Measurements from ENCODE around the gene ETV3. TPM values are rescaled to one million over a fixed set of nuclear protein-coding genes. Genes with fewer than 3 reads are reported as not detected.

Gene ETV3
- total RNA-seq, 4 donors from 2014 or later: 81.2 to 117 (median 91.0) TPM

DNA sequence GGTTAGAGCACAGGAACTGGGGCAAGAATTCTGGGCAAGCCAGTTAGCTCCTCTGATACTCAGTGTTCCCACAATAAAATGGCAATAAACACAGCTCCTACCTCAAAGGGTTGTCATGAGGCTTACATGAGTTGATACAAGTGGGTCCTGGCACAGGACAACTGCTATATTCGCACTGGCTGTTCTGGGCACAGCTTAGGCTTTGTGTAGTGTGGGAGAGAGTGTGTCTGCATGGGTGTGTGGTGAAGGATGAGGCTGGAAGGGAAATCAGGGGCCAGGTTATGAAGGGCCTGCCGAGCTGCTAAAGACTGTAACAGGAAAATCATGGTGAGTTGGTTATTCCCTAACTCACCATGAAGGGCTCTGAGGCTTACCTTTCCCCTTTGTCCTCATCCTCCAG lies 18.7 kb downstream of the ETV3 start:
- 75% methylated on average over 2 of the region's 2 CpGs for WGBS, 2 donors
- no peak for TF ChIP-seq POLR2A (IDR thresholded peaks at IDR 0.05)
- TF ChIP-seq, protein P1, sequence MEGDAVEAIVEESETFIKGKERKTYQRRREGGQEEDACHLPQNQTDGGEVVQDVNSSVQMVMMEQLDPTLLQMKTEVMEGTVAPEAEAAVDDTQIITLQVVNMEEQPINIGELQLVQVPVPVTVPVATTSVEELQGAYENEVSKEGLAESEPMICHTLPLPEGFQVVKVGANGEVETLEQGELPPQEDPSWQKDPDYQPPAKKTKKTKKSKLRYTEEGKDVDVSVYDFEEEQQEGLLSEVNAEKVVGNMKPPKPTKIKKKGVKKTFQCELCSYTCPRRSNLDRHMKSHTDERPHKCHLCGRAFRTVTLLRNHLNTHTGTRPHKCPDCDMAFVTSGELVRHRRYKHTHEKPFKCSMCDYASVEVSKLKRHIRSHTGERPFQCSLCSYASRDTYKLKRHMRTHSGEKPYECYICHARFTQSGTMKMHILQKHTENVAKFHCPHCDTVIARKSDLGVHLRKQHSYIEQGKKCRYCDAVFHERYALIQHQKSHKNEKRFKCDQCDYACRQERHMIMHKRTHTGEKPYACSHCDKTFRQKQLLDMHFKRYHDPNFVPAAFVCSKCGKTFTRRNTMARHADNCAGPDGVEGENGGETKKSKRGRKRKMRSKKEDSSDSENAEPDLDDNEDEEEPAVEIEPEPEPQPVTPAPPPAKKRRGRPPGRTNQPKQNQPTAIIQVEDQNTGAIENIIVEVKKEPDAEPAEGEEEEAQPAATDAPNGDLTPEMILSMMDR (IDR thresholded peaks at IDR 0.05): no peak
- intact Hi-C loops (cut with DNase I; ENCODE audit: low total_unique reads): no loop called here
- DNase-seq (ENCODE audit: low spot score in 2 of 2): no peak
- no peak overlapping the region for H3K4me3 ChIP-seq (ENCODE audit: low read depth, poor library complexity, severe bottlenecking)

DNA sequence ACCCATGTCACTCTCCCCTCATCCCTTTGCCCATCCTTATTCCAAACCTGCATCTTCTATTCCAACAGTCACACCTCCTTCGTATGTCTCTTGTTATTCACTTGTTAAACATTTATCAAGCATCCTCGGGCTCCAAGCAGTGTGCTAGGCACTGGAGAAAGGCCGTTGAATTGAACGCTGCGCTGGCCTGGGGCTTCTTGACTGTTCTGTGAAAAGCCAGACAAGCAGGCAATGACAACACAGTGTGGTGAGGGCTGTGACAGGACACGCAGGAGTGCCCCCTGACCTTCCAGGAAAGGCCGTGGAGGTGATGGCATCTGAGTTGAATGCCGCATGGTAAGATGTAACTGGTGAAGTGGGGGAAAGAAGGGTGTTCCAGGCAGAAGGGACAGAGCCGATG lies 19.2 kb downstream of the ETV3 start:
- intact Hi-C loops (cut with DNase I; ENCODE audit: low total_unique reads): no loop called here
- WGBS, 2 donors: 87 to 93% methylated on average over 9 of the region's 9 CpGs
- DNase-seq (ENCODE audit: low spot score in 2 of 2): peak in 1 of 2 donors; percentile 68
- no peak overlapping the region for H3K4me3 ChIP-seq (ENCODE audit: low read depth, poor library complexity, severe bottlenecking)
- TF ChIP-seq, protein P1 (IDR thresholded peaks at IDR 0.05): no peak
- no peak for TF ChIP-seq POLR2A (IDR thresholded peaks at IDR 0.05)

DNA sequence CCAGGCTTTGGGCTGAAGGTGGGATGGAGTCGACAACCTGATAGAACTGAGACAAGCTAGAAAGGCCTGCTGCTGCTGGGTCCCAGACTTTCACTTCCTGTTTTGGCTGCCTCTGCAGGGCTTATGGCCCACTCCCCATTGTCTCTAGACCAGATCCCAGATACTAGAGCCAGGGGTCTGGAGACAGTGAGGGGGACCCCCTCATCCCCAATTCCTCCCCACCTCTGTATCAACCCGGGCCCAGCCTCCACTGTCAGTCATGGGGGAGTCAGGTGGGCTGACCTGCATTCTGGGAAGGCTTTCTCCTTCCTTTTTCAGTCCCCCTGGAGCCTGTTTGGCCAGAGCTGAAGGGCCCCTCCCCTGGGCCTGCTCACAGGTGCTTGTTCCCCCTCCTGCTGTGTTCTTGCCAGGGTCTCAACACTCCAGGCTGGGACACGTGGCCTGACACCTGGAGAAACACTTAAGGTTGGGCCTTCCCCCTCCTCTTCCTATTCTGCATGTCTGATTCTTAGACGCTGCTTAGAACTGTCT lies 20.6 kb downstream of the ETV3 start:
- intact Hi-C loops (cut with DNase I; ENCODE audit: low total_unique reads): no loop called here
- no peak overlapping the region for H3K4me3 ChIP-seq (ENCODE audit: low read depth, poor library complexity, severe bottlenecking)
- DNase-seq (ENCODE audit: low spot score in 2 of 2): peak in 1 of 2 donors; percentile 59
- no peak for TF ChIP-seq POLR2A (IDR thresholded peaks at IDR 0.05)
- TF ChIP-seq, protein P1 (IDR thresholded peaks at IDR 0.05): no peak
- WGBS, 2 donors: 66 to 74% methylated on average over 4 of the region's 4 CpGs

DNA sequence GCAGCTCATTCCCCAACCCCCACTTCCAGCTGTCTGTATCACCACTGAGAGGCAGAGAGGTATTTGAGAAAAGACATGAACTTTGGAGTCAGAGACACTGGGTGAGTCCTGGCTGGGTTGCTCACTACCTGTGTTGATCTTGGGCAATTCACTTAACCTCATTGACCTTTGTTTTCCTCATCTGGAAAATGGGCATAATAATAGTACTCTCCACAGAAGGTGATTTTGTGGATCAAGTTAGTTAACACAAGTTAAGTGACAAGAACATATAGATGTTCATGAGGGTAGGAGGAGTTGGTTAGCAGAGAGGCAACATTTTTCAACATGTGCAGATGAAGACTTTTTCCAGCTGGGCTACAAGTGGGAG lies 21.5 kb downstream of the ETV3 start:
- intact Hi-C loops (cut with DNase I; ENCODE audit: low total_unique reads): no loop called here
- TF ChIP-seq POLR2A (IDR thresholded peaks at IDR 0.05): no peak
- TF ChIP-seq, protein P1 (IDR thresholded peaks at IDR 0.05): no peak
- DNase-seq (ENCODE audit: low spot score in 2 of 2): no peak
- H3K4me3 ChIP-seq (ENCODE audit: low read depth, poor library complexity, severe bottlenecking): no peak overlapping the region

DNA sequence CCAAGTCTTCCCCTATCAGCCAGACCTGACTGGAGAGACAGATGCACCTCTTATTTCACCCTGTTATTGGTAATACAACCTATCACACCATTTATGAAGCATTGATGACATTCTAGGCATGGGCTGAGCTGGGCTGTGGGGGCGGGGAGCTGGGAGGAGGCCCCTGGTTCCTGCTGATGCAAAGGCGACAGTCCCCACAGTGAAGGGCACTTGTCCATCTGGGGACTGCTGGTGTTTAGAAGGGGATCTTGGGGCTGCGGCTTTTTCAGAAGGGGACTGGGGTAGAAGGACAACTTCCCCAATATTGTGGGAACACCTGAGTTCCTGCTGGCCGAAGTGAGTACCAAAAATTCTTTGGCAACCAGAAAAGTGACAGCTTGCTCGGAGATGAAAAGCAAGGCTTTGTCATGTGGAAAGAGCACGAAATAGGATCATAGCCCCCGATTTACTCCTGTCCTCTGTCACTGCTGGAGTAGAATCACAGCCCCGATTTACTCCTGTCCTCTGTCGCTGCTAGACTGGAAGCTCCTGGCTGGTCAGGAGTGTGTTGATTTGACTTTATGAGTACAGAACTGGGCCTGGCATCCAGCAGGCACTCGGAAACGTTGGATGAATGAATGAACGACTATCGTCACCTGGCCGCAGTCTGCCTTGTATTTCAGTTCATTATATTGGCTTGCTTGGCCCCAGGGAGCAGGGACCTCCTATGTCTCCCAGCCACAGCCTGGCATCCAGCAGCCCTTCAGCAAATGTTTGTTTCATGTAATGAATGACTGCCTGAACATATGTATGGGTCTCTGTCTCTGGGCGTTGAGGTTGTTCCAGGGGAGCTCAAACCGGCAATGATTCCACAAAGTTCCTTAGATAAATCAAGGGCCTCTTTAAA lies 22.1 kb downstream of the ETV3 start:
- H3K4me3 ChIP-seq (ENCODE audit: low read depth, poor library complexity, severe bottlenecking): no peak overlapping the region
- TF ChIP-seq, protein P1 (IDR thresholded peaks at IDR 0.05): no peak
- peak in 1 of 2 donors; percentile 48 for DNase-seq (ENCODE audit: low spot score in 2 of 2)
- 77 to 80% methylated on average over 16 of the region's 16 CpGs for WGBS, 2 donors
- intact Hi-C loops (cut with DNase I; ENCODE audit: low total_unique reads): no loop called here
